ENCODE results near the gene ZNF335.

Gene ZNF335

DNA sequence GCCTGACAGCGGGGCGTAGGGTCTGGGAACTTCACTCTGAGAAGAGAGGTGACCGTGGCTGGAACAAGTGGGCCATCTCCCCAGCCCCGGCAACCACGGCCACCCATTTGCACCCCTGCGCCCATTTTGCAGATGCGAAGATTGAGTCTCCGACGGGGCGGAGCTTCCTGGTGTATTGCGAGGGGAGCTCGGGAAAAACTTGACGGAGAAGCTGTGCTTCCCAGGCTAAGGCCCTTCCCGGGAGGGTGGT is 653 bp downstream of the ZNF335 start:
- no peak for ATAC-seq
- TF ChIP-seq ZC3H10 (CRISPR knock-in tag; IDR thresholded peaks at IDR 0.05): no peak
- no peak for TF ChIP-seq ZFP30 (CRISPR knock-in tag; IDR thresholded peaks at IDR 0.05)
- no peak for TF ChIP-seq ESRRG (CRISPR knock-in tag; IDR thresholded peaks at IDR 0.05)
- no peak for TF ChIP-seq ARNTL (CRISPR knock-in tag; IDR thresholded peaks at IDR 0.05; ENCODE audit: borderline replicate concordance, low read depth)
- no peak for TF ChIP-seq PPARA (CRISPR knock-in tag; IDR thresholded peaks at IDR 0.05; ENCODE audit: borderline replicate concordance)
- TF ChIP-seq SNAI2 (CRISPR knock-in tag; IDR thresholded peaks at IDR 0.05): no peak
- TF ChIP-seq, protein P1, sequence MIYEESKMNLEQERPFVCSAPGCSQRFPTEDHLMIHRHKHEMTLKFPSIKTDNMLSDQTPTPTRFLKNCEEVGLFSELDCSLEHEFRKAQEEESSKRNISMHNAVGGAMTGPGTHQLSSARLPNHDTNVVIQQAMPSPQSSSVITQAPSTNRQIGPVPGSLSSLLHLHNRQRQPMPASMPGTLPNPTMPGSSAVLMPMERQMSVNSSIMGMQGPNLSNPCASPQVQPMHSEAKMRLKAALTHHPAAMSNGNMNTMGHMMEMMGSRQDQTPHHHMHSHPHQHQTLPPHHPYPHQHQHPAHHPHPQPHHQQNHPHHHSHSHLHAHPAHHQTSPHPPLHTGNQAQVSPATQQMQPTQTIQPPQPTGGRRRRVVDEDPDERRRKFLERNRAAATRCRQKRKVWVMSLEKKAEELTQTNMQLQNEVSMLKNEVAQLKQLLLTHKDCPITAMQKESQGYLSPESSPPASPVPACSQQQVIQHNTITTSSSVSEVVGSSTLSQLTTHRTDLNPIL (CRISPR knock-in tag; IDR thresholded peaks at IDR 0.05; ENCODE audit: low read depth): peak; percentile 42; the same call in 1 of the 2 replicates
- TF ChIP-seq, protein P2, sequence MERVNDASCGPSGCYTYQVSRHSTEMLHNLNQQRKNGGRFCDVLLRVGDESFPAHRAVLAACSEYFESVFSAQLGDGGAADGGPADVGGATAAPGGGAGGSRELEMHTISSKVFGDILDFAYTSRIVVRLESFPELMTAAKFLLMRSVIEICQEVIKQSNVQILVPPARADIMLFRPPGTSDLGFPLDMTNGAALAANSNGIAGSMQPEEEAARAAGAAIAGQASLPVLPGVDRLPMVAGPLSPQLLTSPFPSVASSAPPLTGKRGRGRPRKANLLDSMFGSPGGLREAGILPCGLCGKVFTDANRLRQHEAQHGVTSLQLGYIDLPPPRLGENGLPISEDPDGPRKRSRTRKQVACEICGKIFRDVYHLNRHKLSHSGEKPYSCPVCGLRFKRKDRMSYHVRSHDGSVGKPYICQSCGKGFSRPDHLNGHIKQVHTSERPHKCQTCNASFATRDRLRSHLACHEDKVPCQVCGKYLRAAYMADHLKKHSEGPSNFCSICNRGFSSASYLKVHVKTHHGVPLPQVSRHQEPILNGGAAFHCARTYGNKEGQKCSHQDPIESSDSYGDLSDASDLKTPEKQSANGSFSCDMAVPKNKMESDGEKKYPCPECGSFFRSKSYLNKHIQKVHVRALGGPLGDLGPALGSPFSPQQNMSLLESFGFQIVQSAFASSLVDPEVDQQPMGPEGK (CRISPR knock-in tag; IDR thresholded peaks at IDR 0.05; ENCODE audit: borderline replicate concordance): no peak
- no peak for TF ChIP-seq BACH2 (CRISPR knock-in tag; IDR thresholded peaks at IDR 0.05; ENCODE audit: borderline replicate concordance)
- no peak for TF ChIP-seq ISL1 (CRISPR knock-in tag; IDR thresholded peaks at IDR 0.05)
- 0 out of 2 replicates have a peak, but pooled peaks have one; percentile 71 for TF ChIP-seq GLIS3 (CRISPR knock-in tag; IDR thresholded peaks at IDR 0.05)
- TF ChIP-seq CSDC2 (CRISPR knock-in tag; IDR thresholded peaks at IDR 0.05): no peak
- TF ChIP-seq RARB (CRISPR knock-in tag; IDR thresholded peaks at IDR 0.05): no peak
- no peak for TF ChIP-seq TCF4 (CRISPR knock-in tag; IDR thresholded peaks at IDR 0.05; ENCODE audit: borderline replicate concordance)
- TF ChIP-seq, protein P3, sequence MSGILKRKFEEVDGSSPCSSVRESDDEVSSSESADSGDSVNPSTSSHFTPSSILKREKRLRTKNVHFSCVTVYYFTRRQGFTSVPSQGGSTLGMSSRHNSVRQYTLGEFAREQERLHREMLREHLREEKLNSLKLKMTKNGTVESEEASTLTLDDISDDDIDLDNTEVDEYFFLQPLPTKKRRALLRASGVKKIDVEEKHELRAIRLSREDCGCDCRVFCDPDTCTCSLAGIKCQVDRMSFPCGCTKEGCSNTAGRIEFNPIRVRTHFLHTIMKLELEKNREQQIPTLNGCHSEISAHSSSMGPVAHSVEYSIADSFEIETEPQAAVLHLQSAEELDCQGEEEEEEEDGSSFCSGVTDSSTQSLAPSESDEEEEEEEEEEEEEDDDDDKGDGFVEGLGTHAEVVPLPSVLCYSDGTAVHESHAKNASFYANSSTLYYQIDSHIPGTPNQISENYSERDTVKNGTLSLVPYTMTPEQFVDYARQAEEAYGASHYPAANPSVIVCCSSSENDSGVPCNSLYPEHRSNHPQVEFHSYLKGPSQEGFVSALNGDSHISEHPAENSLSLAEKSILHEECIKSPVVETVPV (CRISPR knock-in tag; IDR thresholded peaks at IDR 0.05): 0 out of 2 replicates have a peak, but pooled peaks have one; percentile 51
- 0 out of 2 replicates have a peak, but pooled peaks have one; percentile 55 for TF ChIP-seq ZFP3 (CRISPR knock-in tag; IDR thresholded peaks at IDR 0.05)
- TF ChIP-seq, protein P4, sequence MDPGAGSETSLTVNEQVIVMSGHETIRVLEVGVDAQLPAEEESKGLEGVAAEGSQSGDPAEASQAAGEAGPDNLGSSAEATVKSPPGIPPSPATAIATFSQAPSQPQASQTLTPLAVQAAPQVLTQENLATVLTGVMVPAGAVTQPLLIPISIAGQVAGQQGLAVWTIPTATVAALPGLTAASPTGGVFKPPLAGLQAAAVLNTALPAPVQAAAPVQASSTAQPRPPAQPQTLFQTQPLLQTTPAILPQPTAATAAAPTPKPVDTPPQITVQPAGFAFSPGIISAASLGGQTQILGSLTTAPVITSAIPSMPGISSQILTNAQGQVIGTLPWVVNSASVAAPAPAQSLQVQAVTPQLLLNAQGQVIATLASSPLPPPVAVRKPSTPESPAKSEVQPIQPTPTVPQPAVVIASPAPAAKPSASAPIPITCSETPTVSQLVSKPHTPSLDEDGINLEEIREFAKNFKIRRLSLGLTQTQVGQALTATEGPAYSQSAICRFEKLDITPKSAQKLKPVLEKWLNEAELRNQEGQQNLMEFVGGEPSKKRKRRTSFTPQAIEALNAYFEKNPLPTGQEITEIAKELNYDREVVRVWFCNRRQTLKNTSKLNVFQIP (CRISPR knock-in tag; IDR thresholded peaks at IDR 0.05; ENCODE audit: borderline replicate concordance, low read depth): 0 out of 2 replicates have a peak, but pooled peaks have one; percentile 23
- TF ChIP-seq, protein P5, sequence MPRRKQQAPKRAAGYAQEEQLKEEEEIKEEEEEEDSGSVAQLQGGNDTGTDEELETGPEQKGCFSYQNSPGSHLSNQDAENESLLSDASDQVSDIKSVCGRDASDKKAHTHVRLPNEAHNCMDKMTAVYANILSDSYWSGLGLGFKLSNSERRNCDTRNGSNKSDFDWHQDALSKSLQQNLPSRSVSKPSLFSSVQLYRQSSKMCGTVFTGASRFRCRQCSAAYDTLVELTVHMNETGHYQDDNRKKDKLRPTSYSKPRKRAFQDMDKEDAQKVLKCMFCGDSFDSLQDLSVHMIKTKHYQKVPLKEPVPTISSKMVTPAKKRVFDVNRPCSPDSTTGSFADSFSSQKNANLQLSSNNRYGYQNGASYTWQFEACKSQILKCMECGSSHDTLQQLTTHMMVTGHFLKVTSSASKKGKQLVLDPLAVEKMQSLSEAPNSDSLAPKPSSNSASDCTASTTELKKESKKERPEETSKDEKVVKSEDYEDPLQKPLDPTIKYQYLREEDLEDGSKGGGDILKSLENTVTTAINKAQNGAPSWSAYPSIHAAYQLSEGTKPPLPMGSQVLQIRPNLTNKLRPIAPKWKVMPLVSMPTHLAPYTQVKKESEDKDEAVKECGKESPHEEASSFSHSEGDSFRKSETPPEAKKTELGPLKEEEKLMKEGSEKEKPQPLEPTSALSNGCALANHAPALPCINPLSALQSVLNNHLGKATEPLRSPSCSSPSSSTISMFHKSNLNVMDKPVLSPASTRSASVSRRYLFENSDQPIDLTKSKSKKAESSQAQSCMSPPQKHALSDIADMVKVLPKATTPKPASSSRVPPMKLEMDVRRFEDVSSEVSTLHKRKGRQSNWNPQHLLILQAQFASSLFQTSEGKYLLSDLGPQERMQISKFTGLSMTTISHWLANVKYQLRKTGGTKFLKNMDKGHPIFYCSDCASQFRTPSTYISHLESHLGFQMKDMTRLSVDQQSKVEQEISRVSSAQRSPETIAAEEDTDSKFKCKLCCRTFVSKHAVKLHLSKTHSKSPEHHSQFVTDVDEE (CRISPR knock-in tag; IDR thresholded peaks at IDR 0.05): no peak; the same call in 1 of the 2 replicates
- TF ChIP-seq ZNF70 (CRISPR knock-in tag; IDR thresholded peaks at IDR 0.05): no peak
- peak; percentile 55; the same call in 1 of the 2 replicates for TF ChIP-seq ZNF8 (CRISPR knock-in tag; IDR thresholded peaks at IDR 0.05)
- no peak for TF ChIP-seq TOX (CRISPR knock-in tag; IDR thresholded peaks at IDR 0.05; ENCODE audit: borderline replicate concordance)
- no peak for TF ChIP-seq OSR1 (CRISPR knock-in tag; IDR thresholded peaks at IDR 0.05)
- peak; percentile 74; the same call in 1 of the 2 replicates for TF ChIP-seq ZNF565 (CRISPR knock-in tag; conservative IDR thresholded peaks at IDR 0.05; ENCODE audit: low read depth)

DNA sequence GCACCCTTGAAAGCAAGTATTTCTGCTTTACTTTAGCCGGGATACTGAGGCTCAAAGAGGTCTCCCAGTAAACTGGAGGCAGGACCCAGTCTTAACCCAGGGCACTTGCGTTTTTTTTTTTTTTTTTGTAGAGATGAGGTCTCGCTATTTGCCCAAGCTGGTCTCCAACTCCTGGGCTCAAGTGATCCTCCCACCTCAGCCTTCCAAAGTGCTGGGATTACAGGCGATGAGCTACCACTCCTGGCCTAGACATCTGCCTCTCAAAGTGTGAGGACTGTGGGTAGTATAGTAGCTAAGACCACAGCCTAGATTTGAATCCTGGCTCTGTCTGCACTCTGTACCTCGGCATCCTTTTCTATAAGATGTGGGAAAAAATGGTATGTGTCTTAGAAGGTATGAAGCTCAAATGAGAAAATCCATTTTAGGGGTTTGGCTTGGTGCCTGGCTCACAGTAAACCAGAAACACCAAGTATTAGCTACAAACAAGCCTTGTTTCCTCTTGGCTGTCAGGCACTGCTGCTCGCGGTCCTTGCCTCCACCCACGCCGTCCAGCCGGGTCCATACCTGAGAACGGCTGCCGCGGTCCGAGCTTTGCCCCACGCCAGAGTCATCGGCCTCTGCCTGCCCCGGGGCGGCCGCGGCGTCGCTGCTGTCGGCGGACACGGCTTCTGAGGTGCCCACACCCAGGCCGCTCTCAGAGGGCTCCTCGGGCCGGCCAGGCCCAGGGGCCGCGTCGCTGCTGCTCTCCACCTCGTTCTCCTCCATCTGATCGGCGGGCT is 1.2 kb downstream of the ZNF335 start:
- ATAC-seq: peak; percentile 8
- no peak for TF ChIP-seq OSR1 (CRISPR knock-in tag; IDR thresholded peaks at IDR 0.05)
- TF ChIP-seq, protein P3 (CRISPR knock-in tag; IDR thresholded peaks at IDR 0.05): no peak
